GM12874 (cell line): ENCODE measurements around the gene FAM32A.

ENCODE experiments used
- CTCF ChIP-seq: IDR thresholded peaks from 2 replicates; pipeline ENCODE4 v1.5.1; 2011; ENCODE audit warnings: low read depth, mild to moderate bottlenecking, control low read depth, low read length, moderate library complexity; ENCODE audit not compliant: insufficient read depth

Gene FAM32A

GRCh38 chr19:16166417-16166816 is 18.8 kb upstream of the FAM32A start:
- TF ChIP-seq CTCF, result no peak

- TF ChIP-seq CTCF, result no peak
Observed at GRCh38 chr19:16167055-16167454, 18.2 kb upstream of the FAM32A start.

- no peak for TF ChIP-seq CTCF
Observed at GRCh38 chr19:16168465-16169081, 16.6 kb upstream of the FAM32A start.

DNA sequence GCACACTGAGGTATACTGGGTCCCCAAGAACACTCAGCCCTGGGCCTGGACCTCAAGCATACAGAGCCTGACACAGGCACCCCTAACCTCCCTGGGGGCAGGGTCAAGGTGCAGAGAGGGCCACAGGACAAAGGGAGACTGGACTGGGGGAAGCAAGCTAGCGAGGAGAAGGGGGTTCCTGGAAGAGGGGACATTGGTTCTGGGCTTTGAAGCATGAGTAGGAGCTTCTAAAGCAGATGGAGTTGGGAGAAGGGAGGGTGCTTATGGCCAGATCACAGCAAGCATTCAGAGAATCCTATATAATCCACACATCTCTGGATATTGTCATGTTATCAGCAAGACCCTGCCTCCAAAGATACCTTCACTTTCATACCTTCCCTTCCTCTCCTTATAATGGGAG is 15.1 kb upstream of the FAM32A start:
- TF ChIP-seq CTCF, result no peak

GRCh38 chr19:16175954-16176353 is 9.3 kb upstream of the FAM32A start:
- no peak for TF ChIP-seq CTCF

- TF ChIP-seq CTCF, result no peak
Observed at GRCh38 chr19:16180611-16181010, 4.6 kb upstream of the FAM32A start.

DNA sequence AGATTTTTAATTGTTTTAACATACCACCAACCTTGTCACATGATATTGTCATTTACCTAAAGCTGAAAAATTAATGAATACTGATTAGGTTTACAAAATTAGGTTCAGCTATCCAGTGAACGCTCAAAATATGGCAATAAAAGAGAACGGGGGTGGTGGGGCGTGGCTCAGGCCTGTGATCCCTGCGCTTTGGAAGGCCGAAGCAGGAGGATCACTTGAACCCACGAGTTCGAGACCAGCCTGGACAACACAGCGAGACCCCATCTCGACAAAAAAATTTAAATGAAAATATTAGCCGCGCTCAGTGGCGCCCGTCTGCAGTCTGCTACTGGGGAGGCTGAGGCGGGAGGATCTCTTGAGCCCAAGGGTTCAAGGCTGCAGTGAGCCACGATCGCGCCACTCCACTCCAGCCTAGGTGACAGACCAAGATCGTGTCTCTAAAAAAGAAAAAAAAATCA is 516 bp upstream of the FAM32A start:
- TF ChIP-seq CTCF, result no peak
